ENCODE measurements around the gene LIN54.

LIN54 gene

GRCh38 chr4:82947498-82947897 is 63.1 kb downstream of the LIN54 start:
- no peak for DNase-seq (ENCODE audit: low read depth in 2 of 2)
- no peak overlapping the region for H3K4me3 ChIP-seq (replicated peaks in 1 of 2; ENCODE audit: low read depth in 2 of 2, low read length in 2 of 2)
- no peak for TF ChIP-seq CTCF (IDR thresholded peaks at IDR 0.05; ENCODE audit: low read depth, low read length)

GRCh38 chr4:82939414-82939813 is 71.2 kb downstream of the LIN54 start:
- DNase-seq (ENCODE audit: low read depth in 2 of 2) = no peak
- TF ChIP-seq CTCF (IDR thresholded peaks at IDR 0.05; ENCODE audit: low read depth, low read length) = no peak

GRCh38 chr4:82934441-82934840 is 76.2 kb downstream of the LIN54 start:
- DNase-seq (ENCODE audit: low read depth in 2 of 2) = no peak
- TF ChIP-seq CTCF (IDR thresholded peaks at IDR 0.05; ENCODE audit: low read depth, low read length) = no peak
- H3K4me3 ChIP-seq (replicated peaks in 1 of 2; ENCODE audit: low read depth in 2 of 2, low read length in 2 of 2) = no peak overlapping the region

More at GRCh38 chr4:82939414-82939813, 71.2 kb downstream of the LIN54 start:
- H3K4me3 ChIP-seq (replicated peaks in 1 of 2; ENCODE audit: low read depth in 2 of 2, low read length in 2 of 2) = no peak overlapping the region

GRCh38 chr4:82930848-82931755 is 79.5 kb downstream of the LIN54 start:
- no peak overlapping the region for H3K4me3 ChIP-seq (replicated peaks in 1 of 2; ENCODE audit: low read depth in 2 of 2, low read length in 2 of 2)
- TF ChIP-seq CTCF (IDR thresholded peaks at IDR 0.05; ENCODE audit: low read depth, low read length) = no peak
- no peak for DNase-seq (ENCODE audit: low read depth in 2 of 2)

- TF ChIP-seq CTCF (IDR thresholded peaks at IDR 0.05; ENCODE audit: low read depth, low read length) = no peak
- DNase-seq (ENCODE audit: low read depth in 2 of 2) = no peak
- H3K4me3 ChIP-seq (replicated peaks in 1 of 2; ENCODE audit: low read depth in 2 of 2, low read length in 2 of 2) = no peak overlapping the region
Observed at GRCh38 chr4:82921795-82922194, 88.8 kb downstream of the LIN54 start.

GRCh38 chr4:82919386-82919785 is 91.2 kb downstream of the LIN54 start:
- no peak overlapping the region for H3K4me3 ChIP-seq (replicated peaks in 1 of 2; ENCODE audit: low read depth in 2 of 2, low read length in 2 of 2)
- no peak for DNase-seq (ENCODE audit: low read depth in 2 of 2)
- no peak for TF ChIP-seq CTCF (IDR thresholded peaks at IDR 0.05; ENCODE audit: low read depth, low read length)

All from cardiac fibroblast (primary cell).